Measurements from ENCODE around the gene BACE2. TPM values are rescaled to one million over a fixed set of nuclear protein-coding genes. Genes with fewer than 3 reads are reported as not detected.
A peak's percentile ranks its signal among the peaks of the same experiment; 100 is the strongest.

Gene BACE2
- total RNA-seq, 2 donors from 2014 or later, result 0.37 to 1.4 TPM

DNA sequence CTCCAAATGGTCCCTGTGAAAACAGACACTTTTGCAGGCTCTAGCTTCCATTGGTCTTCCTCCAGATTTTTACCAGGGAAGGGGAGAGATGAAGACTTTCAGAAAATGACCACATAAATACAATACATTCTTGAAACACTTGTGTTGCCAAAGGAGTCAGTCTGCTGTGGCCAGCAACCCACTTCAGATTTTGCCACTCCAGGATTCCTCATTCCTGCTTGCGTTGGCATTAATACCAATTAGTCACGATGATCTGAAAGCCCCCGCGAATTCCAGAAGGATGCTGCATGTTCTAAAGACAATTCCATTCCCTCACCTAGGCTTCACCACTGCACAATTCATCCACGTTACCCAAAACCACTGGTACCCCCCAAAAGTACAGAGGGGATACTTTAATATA lies 7.9 kb upstream of the BACE2 start:
- H3K9me3 ChIP-seq (ENCODE audit: control insufficient read depth, low read length, poor library complexity, severe bottlenecking), result no peaks in the 10 kb centered on the region
- no peak overlapping the region for H3K27ac Mint-ChIP-seq
- H3K4me3 Mint-ChIP-seq, result no peak overlapping the region

DNA sequence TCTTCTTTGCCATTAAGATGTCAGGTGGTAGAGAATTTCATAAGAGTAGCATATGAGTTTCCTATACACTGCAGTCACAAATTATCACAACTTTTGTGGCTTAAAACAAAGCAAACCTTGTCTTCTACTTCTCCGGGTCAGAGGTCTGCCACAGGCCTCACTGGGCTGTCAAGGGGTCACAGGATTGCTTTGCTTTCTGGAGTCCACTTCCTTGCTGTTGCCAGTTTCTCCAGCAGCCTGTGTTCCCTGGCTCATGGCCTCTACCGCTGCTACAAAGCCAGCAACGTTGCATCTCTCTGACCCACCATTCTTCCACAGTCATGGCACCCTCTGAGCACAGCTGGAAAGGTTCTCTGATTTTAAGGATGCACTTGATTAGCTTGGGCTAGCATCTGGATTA lies 6.5 kb upstream of the BACE2 start:
- Mint-ChIP-seq H3K36me3 (ENCODE audit: low read depth) (no peaks in the 10 kb centered on the region), H3K4me1 (no peaks in the 10 kb centered on the region), H3K27me3 (peaks cover 49% of the 10 kb centered on the region), H3K4me3 (no peak overlapping the region), H3K27ac (no peak overlapping the region)
- no peak for ATAC-seq
- DNase-seq, result no peak
- no peaks in the 10 kb centered on the region for H3K9me3 ChIP-seq (ENCODE audit: control insufficient read depth, low read length, poor library complexity, severe bottlenecking)

More for the DNA sequence above, 7.9 kb upstream of the BACE2 start:
- H3K27me3 Mint-ChIP-seq, result peaks cover 35% of the 10 kb centered on the region
- DNase-seq (no peak), ATAC-seq (no peak)
- no peaks in the 10 kb centered on the region for H3K4me1 Mint-ChIP-seq
- H3K36me3 Mint-ChIP-seq (ENCODE audit: low read depth), result no peaks in the 10 kb centered on the region

DNA sequence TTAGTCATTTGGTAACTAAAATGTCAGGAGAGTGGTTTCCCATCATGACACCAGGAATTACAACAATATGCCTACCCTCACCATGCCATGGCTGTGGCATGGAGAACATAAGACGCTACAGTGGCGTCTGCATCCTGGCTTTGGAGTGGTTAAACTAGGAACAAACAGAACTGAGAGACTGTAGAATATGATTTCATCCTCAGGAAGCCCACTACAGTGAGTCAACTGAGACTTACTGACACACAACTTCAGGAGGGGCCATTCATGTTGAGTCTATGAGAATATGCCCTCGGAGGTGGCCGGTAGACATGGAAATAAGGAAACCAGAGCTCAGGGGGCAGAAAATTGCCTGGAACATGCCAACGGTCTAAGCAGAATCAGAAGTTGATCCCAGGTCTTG lies 5.9 kb upstream of the BACE2 start:
- H3K9me3 ChIP-seq (ENCODE audit: control insufficient read depth, low read length, poor library complexity, severe bottlenecking), result no peaks in the 10 kb centered on the region
- DNase-seq (no peak), ATAC-seq (no peak)
- Mint-ChIP-seq H3K4me3 (no peak overlapping the region), H3K27ac (no peak overlapping the region), H3K27me3 (peaks cover 52% of the 10 kb centered on the region), H3K36me3 (ENCODE audit: low read depth) (no peaks in the 10 kb centered on the region), H3K4me1 (no peaks in the 10 kb centered on the region)

DNA sequence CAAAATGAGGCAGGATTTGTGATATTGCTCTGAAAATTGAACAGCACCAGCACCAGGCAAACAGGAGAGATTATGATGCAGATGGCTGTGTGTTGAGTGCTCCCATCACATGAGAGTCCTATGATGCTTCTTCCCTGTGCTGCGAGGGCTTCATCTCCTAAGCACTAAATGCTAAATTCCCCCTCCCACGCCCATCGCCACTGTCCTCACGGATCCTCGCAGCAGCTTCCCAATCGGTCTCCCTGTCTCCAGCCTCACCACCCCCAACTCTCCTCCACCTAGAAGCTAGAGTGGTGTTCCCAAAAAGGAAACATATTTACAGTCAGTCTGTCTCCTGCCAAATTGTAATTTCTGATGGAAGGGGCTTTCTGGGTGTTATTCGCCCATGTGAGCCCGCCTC lies 4.9 kb upstream of the BACE2 start:
- ATAC-seq (no peak), DNase-seq (no peak)
- no peaks in the 10 kb centered on the region for H3K9me3 ChIP-seq (ENCODE audit: control insufficient read depth, low read length, poor library complexity, severe bottlenecking)
- Mint-ChIP-seq H3K4me1 (no peaks in the 10 kb centered on the region), H3K27me3 (peaks cover 52% of the 10 kb centered on the region), H3K36me3 (ENCODE audit: low read depth) (no peaks in the 10 kb centered on the region), H3K4me3 (no peak overlapping the region), H3K27ac (no peak overlapping the region)

DNA sequence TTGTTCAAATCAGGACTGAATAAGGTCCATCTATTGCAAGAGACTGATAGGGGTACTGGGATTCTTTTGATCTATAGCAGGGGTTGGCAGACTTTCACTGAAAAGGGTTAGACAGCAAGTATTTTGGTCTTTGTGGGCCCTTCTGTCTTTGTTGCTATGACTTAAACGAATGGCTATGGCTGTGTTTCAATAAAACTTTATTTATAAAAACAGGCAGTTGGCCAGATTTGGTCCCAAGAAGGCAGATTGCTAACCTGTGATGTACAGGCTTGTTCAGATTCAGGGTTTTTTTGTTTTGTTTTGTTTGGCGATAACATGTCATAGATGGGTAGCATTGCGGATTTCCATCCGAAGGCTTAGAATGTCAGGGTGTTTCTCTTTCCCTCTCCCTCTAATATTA lies 3.9 kb upstream of the BACE2 start:
- Mint-ChIP-seq H3K27me3 (peaks cover 54% of the 10 kb centered on the region), H3K4me3 (no peak overlapping the region), H3K27ac (no peak overlapping the region), H3K4me1 (peaks cover 1% of the 10 kb centered on the region), H3K36me3 (ENCODE audit: low read depth) (no peaks in the 10 kb centered on the region)
- no peaks in the 10 kb centered on the region for H3K9me3 ChIP-seq (ENCODE audit: control insufficient read depth, low read length, poor library complexity, severe bottlenecking)
- DNase-seq (no peak), ATAC-seq (no peak)

DNA sequence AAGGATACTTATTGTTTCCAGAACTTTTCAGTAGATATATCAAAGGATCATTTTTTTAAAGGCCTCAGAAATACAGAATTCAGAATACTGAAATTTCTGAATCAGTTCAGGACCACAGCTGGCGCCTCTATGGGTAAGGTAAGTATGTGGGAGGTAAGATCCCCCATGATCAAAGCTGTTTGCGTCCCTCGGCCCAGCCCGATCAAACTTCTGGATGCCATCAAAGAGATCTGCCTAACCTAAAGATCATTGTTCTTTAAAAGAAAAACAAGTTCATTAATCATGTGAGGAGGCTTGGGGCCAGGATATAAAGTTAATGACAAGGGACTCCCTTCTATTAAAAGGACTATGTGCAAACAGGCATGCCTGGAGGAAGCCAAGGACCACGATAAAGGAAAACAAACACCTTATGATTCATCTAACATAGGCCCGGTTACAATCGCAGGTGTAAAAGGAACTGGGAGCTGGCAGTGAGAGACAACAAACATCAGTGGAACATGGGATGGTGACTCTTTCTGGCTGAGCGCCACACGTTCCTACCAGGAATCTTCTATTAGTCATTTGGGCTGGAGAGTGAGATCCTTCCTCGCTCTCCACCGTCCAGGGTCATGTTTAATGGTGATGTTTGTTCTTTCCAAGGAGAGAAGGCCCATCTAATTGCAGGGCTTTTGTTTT lies 2.8 kb upstream of the BACE2 start:
- H3K9me3 ChIP-seq (ENCODE audit: control insufficient read depth, low read length, poor library complexity, severe bottlenecking), result no peaks in the 10 kb centered on the region
- DNase-seq (no peak), ATAC-seq (no peak)
- H3K4me1 Mint-ChIP-seq, result peaks cover 2% of the 10 kb centered on the region
- H3K36me3 Mint-ChIP-seq (ENCODE audit: low read depth), result peaks cover 2% of the 10 kb centered on the region
- no peak overlapping the region for H3K4me3 Mint-ChIP-seq
- H3K27ac Mint-ChIP-seq, result no peak overlapping the region
- H3K27me3 Mint-ChIP-seq, result peaks cover 57% of the 10 kb centered on the region

DNA sequence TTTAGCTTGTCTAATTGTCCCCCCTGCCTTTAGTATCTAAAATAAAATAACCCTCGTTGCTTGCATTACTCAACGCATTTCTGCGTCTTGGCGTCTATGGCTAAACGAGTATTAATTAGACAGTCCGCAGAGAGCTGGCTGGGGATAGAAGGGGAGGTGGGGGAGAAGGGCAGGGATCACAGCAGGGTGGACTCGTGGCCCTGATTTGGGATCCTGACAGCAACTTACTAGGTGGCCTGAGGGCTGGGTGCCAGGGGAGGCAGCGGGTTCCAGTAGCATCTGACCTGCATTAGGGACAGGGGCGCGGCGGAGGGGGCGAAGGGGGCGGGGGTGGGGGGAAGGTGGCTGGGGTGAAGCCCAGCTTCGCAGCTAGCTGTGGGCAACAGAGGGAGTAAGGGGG lies 1.1 kb upstream of the BACE2 start:
- Mint-ChIP-seq H3K36me3 (ENCODE audit: low read depth) (peaks cover 2% of the 10 kb centered on the region), H3K27ac (no peak overlapping the region), H3K4me3 (peak overlapping the region; percentile 75), H3K27me3 (peaks cover 65% of the 10 kb centered on the region), H3K4me1 (peaks cover 4% of the 10 kb centered on the region)
- ATAC-seq (no peak), DNase-seq (no peak)
- no peaks in the 10 kb centered on the region for H3K9me3 ChIP-seq (ENCODE audit: control insufficient read depth, low read length, poor library complexity, severe bottlenecking)

DNA sequence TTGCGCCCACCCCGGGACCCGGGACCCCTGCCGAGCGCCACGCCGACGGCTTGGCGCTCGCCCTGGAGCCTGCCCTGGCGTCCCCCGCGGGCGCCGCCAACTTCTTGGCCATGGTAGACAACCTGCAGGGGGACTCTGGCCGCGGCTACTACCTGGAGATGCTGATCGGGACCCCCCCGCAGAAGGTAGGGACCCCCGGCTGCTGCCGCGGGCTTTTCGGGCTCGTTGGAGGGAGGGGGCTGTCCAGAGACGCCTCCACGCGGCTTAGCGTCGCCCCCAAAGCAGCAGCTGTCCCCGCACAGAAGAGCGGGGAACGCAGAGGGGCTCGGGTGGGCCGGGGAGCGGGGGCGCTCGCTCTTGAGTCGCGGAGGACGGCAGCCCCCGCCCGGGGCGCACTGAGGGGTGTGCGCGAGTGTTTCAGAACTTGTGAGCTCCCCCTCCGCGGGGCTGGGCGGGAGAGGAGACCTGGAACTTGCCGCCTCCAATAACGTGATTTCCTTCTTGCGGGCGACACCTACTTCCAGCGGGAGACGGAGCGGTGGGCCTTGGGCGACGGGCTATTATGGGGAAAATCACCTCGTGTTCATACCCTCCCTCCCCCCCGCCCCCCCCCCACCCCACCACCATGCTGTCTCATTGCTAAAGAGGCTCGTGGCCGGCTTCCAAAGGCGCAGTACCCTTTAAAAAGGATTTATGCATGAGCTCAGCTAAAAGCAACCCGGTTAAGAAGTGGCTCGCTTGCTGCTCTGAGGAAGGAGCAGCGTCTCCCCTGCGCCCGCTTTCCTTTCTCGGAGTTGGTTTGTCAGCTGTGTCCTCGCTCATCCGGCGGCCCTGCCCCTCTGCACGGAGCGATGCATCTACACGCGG lies 664 bp downstream of the BACE2 start:
- DNase-seq (no peak), ATAC-seq (peak; percentile 17)
- no peaks in the 10 kb centered on the region for H3K9me3 ChIP-seq (ENCODE audit: control insufficient read depth, low read length, poor library complexity, severe bottlenecking)
- H3K4me1 Mint-ChIP-seq, result peaks cover 4% of the 10 kb centered on the region
- H3K36me3 Mint-ChIP-seq (ENCODE audit: low read depth), result peaks cover 4% of the 10 kb centered on the region
- H3K27ac Mint-ChIP-seq, result no peak overlapping the region
- H3K4me3 Mint-ChIP-seq, result peak overlapping the region; percentile 85
- H3K27me3 Mint-ChIP-seq, result peaks cover 66% of the 10 kb centered on the region

DNA sequence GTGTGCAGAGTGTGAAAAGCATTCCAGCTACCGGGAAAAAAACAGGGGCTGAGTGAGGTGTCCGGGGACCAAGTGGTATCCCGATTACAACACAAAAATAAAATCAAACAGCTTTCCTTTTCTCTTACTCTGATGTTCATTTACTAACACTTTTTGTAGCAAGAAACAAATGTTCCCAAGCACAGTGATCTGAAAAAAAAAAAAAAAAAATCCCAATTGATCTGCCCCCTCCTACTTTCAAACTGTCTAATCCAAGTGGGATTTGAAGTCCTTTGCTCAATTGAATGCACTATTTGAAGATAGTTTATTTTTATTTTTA lies 1.3 kb downstream of the BACE2 start:
- H3K4me1 Mint-ChIP-seq, result peaks cover 4% of the 10 kb centered on the region
- no peaks in the 10 kb centered on the region for H3K9me3 ChIP-seq (ENCODE audit: control insufficient read depth, low read length, poor library complexity, severe bottlenecking)
- H3K27me3 Mint-ChIP-seq, result peaks cover 62% of the 10 kb centered on the region
- H3K4me3 Mint-ChIP-seq, result peak overlapping the region; percentile 85
- DNase-seq, result no peak
- peaks cover 4% of the 10 kb centered on the region for H3K36me3 Mint-ChIP-seq (ENCODE audit: low read depth)
- H3K27ac Mint-ChIP-seq, result no peak overlapping the region
- ATAC-seq, result no peak

DNA sequence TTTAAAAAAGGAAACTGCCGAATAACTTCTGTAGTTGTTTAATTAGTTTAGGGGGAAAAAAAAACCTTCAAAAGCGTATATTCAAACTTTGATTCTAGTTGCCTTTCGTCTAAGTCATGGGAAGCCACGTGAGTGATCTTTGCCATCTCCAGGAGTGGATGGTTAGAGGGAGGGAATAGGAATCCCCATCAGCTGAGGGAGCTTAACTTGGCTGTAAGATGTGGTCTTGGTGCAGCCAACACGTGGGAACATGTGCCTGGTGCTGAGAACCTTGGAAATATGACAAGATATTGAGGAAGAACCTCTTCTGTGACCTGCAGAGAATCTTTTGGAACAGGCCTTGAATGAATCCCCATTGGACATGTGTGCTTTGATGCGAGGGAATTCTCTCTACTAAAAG lies 1.7 kb downstream of the BACE2 start:
- H3K27me3 Mint-ChIP-seq, result peaks cover 61% of the 10 kb centered on the region

DNA sequence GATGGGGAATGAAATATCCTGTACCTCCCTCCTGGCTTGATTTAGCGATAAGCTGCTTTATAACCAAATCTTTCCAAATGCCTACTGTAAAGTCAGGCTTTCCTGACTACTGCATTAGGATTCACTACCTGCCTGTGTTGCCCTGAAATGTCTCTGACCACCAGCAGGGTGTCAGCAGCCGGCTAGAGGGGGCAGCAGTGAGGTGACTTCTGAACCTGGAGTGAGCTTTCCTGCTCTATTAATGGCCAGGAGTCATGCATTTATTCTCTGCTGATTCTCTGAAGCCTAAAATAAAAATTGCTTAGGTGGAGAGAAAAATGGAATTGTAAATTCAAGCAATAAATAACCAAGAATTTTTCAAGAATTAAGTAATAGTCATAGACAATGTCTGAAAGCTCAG lies 2.5 kb downstream of the BACE2 start:
- ATAC-seq, result no peak
- Mint-ChIP-seq H3K4me1 (peaks cover 4% of the 10 kb centered on the region), H3K36me3 (ENCODE audit: low read depth) (peaks cover 4% of the 10 kb centered on the region), H3K4me3 (peak overlapping the region; percentile 9), H3K27me3 (peaks cover 61% of the 10 kb centered on the region), H3K27ac (no peak overlapping the region)
- no peak for DNase-seq
- no peaks in the 10 kb centered on the region for H3K9me3 ChIP-seq (ENCODE audit: control insufficient read depth, low read length, poor library complexity, severe bottlenecking)

More for the DNA sequence above, 1.7 kb downstream of the BACE2 start:
- Mint-ChIP-seq H3K36me3 (ENCODE audit: low read depth) (peaks cover 4% of the 10 kb centered on the region), H3K4me1 (peaks cover 4% of the 10 kb centered on the region), H3K27ac (no peak overlapping the region), H3K4me3 (peak overlapping the region; percentile 45)
- DNase-seq (no peak), ATAC-seq (no peak)
- H3K9me3 ChIP-seq (ENCODE audit: control insufficient read depth, low read length, poor library complexity, severe bottlenecking), result no peaks in the 10 kb centered on the region

DNA sequence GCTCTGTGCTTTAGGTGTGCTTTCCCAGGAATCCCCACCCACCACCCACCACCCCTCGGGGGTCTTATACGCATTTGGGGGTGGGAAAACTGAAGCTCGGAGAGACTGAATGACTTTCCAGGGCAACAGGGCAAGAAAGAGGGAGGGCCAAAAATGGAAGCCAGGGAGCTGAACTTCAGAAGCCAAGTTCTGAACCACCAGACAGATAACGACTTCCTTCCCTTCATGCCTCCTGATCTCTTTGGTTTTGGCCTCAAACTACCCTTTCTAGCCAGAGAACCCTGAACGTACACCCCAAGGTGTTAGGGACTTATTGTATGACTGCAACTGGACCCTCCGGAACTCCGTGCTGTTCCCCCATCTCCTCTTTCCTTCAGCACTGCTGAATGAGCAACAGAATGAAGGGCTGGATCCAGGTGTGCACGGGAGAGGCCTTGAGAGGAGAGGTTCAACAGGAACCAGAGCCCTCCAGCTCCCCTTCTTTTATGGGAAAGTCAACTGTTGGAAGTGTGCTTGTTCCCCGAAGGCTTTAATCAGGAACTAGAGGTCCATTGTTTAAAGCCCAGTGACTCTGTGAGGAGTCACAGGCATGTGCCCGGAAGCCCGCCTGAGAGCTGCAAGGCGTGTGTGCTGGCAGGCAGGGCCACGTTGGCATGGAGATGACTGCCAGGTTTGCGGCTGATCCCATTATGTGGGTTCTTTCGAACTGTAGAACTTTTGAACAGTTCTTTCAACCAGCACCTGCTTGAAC lies 3.1 kb downstream of the BACE2 start:
- Mint-ChIP-seq H3K27ac (no peak overlapping the region), H3K4me3 (no peak overlapping the region), H3K4me1 (peaks cover 4% of the 10 kb centered on the region), H3K27me3 (peaks cover 56% of the 10 kb centered on the region), H3K36me3 (ENCODE audit: low read depth) (peaks cover 4% of the 10 kb centered on the region)
- H3K9me3 ChIP-seq (ENCODE audit: control insufficient read depth, low read length, poor library complexity, severe bottlenecking), result no peaks in the 10 kb centered on the region
- no peak for ATAC-seq
- no peak for DNase-seq

DNA sequence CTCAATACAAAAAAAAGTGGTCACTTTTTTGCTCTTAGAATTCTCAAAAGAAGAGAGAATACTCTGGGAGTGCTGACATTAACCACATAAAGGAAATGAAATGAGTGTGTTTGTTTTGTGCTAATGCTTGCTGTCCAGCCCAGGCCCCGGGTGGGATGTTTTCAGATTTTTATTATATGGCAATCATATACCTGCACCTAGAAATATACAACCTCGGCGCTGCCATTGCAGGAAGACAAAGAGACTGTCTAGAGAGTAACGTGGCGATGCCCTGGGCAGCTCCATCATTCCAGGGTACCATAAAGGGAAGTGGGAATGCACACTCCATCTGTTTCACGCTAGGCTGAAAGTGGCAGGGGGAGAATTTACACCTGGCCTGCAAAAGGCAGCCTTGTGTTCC lies 7.1 kb downstream of the BACE2 start:
- ATAC-seq, result no peak
- H3K4me3 Mint-ChIP-seq, result no peak overlapping the region
- H3K9me3 ChIP-seq (ENCODE audit: control insufficient read depth, low read length, poor library complexity, severe bottlenecking), result no peaks in the 10 kb centered on the region
- H3K4me1 Mint-ChIP-seq, result peaks cover 2% of the 10 kb centered on the region
- H3K27ac Mint-ChIP-seq, result no peak overlapping the region
- H3K27me3 Mint-ChIP-seq, result peaks cover 71% of the 10 kb centered on the region
- H3K36me3 Mint-ChIP-seq (ENCODE audit: low read depth), result peaks cover 6% of the 10 kb centered on the region
- DNase-seq, result no peak

Measured in T-helper 17 cell (primary cell).